ENCODE measurements around the gene SARM1.

- TF ChIP-seq POLR2AphosphoS5 (IDR thresholded peaks at IDR 0.05), result no peak
- TF ChIP-seq CTCF (IDR thresholded peaks at IDR 0.05), result no peak
- no peak for TF ChIP-seq POLR2A (IDR thresholded peaks at IDR 0.05)
- TF ChIP-seq EP300 (IDR thresholded peaks at IDR 0.05), result no peak
Measured at GRCh38 chr17:28357901-28358197, 13.6 kb upstream of the SARM1 start.
